Upper lobe of left lung (tissue), 6 donors: ENCODE results near the gene TMEM154. TPM values are rescaled to one million over a fixed set of nuclear protein-coding genes. Genes with fewer than 3 reads are reported as not detected.

Experiments used
- ATAC-seq, 2 donors: fragments of 200-7000 bp; cut with Tn5 transposase; one replicate each; pipeline ENCODE4 v1.9.1; 2022; ENCODE audit warnings: mild to moderate bottlenecking in 2 of 2, moderate library complexity in 2 of 2; ENCODE audit not compliant: low FRiP score in 2 of 2
- DNase-seq, 2 donors: peaks; one replicate each; pipeline ENCODE4 v3.0.0-alpha.2; 2019 to 2020
- H3K27ac ChIP-seq, 4 donors: fragments of 200-600 bp; sonication (generic); one replicate each; pipeline ENCODE4 v1.5.1; 2016 to 2019
- H3K27me3 ChIP-seq, 4 donors: fragments of 200-600 bp; sonication (generic); one replicate each; pipeline ENCODE4 v1.5.1; 2017 to 2019
- H3K36me3 ChIP-seq, 4 donors: fragments of 200-600 bp; sonication (generic); one replicate each; pipeline ENCODE4 v1.5.1; 2016 to 2019
- H3K4me1 ChIP-seq, 4 donors: fragments of 200-600 bp; sonication (generic); one replicate each; pipeline ENCODE4 v1.5.1; 2018 to 2019
- H3K4me3 ChIP-seq, 4 donors: fragments of 200-600 bp; sonication (generic); one replicate each; pipeline ENCODE4 v1.5.1; 2017 to 2019; ENCODE audit warnings: mild to moderate bottlenecking in 2 of 4, moderate library complexity in 1 of 4
- H3K9me3 ChIP-seq, 4 donors: fragments of 200-600 bp; sonication (generic); one replicate each; pipeline ENCODE4 v1.5.1; 2018 to 2019
- EP300 ChIP-seq, 4 donors: sonication (generic); formaldehyde crosslinking; IDR thresholded peaks; one replicate each; pipeline ENCODE4 v1.5.1; 2017; ENCODE audit warnings: antibody characterized with exemption in 4 of 4, control low read depth in 2 of 4
- POLR2A ChIP-seq, 4 donors: fragments of 450-650 bp; IDR thresholded peaks; one replicate each; pipeline ENCODE4 v1.5.1; 2016 to 2017; ENCODE audit warnings: antibody characterized with exemption in 4 of 4, mild to moderate bottlenecking in 2 of 4
- POLR2AphosphoS5 ChIP-seq, 2 donors: sonication (generic); formaldehyde crosslinking; IDR thresholded peaks; one replicate each; pipeline ENCODE4 v1.5.1; 2017; ENCODE audit warnings: antibody characterized with exemption in 2 of 2
- WGBS, 2 donors: methylation state at CpG; one replicate each; pipeline ENCODE4 v1.1.5; 2017 to 2018; 5-methylcytosine and 5-hydroxymethylcytosine counted together
- total RNA-seq, 6 donors: library from RNA; depleted of rRNA in 4 of 6; stranded (reverse); fragments of >200 nt in 4 of 6; gene quantifications; one replicate each; pipeline versions ENCODE4 v1.1.0 to v1.2.1, GENCODE V29; 2016 to 2021
- TF ChIP-seq, protein P1 (sequence below), 6 experiments: fragments of 450-650 bp in 4 of 6; fragments of 200-600 bp in 2 of 6; sonication (generic) in 2 of 6; IDR thresholded peaks; one replicate each; pipeline ENCODE4 v1.5.1; 2016 to 2019; ENCODE audit warnings: antibody characterized with exemption in 6 of 6
- donor health status: DM: no; HTN: no; CAD: no; lungs with moderate emphysema.
- donor health status: DM: no; HTN: yes; CAD: no; lungs with severe emphysema.

TMEM154 gene
- total RNA-seq, 6 donors from 2014 or later, result 2.4 to 18.7 (median 6.0) TPM

DNA sequence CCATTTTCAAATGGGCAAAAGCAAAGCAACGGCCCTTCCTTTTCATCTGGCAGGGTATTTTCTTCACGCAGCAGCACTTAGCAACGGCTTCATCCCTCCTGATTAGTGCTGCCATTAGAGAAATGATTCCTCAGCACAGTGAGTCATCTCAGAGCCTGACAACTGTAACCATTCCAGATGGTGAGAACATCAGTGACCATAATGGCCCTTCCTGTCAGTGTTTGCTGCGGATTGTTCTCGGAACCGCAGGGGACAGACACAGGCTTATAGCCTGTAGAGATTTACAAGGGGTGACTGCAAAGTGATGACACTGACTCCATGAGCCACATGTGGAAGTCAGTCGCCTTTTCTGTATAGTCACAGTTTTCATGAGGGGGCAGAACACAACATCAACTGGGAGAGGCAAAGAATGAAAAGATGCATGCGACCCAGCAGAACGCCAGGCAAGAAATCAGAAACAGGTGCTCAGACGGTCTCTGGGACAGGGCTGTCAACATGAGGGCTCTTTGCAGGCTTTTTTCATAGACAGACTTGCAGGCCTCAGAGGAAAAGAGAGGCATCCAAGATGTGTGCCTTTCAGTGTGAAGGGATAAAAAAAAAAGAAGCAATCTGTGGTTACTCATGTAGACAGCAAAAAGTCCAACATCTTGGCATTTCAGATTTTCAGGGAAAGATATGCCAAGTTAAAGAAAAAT is 74.0 kb downstream of the TMEM154 start:
- peak; percentile 26 to 83 for ATAC-seq
- no peaks in the 10 kb centered on the region for H3K9me3 ChIP-seq
- no peaks in the 10 kb centered on the region for H3K36me3 ChIP-seq
- TF ChIP-seq POLR2A (IDR thresholded peaks at IDR 0.05) (no peak), EP300 (IDR thresholded peaks at IDR 0.05) (no peak), POLR2AphosphoS5 (IDR thresholded peaks at IDR 0.05) (no peak)
- TF ChIP-seq, protein P1, sequence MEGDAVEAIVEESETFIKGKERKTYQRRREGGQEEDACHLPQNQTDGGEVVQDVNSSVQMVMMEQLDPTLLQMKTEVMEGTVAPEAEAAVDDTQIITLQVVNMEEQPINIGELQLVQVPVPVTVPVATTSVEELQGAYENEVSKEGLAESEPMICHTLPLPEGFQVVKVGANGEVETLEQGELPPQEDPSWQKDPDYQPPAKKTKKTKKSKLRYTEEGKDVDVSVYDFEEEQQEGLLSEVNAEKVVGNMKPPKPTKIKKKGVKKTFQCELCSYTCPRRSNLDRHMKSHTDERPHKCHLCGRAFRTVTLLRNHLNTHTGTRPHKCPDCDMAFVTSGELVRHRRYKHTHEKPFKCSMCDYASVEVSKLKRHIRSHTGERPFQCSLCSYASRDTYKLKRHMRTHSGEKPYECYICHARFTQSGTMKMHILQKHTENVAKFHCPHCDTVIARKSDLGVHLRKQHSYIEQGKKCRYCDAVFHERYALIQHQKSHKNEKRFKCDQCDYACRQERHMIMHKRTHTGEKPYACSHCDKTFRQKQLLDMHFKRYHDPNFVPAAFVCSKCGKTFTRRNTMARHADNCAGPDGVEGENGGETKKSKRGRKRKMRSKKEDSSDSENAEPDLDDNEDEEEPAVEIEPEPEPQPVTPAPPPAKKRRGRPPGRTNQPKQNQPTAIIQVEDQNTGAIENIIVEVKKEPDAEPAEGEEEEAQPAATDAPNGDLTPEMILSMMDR (IDR thresholded peaks at IDR 0.05), result no peak
- H3K27ac ChIP-seq, result no peak overlapping the region
- no peak overlapping the region for H3K4me3 ChIP-seq
- no peaks in the 10 kb centered on the region for H3K27me3 ChIP-seq
- WGBS, 2 donors, result 77 to 87% methylated on average over 9 to 10 of the region's 10 CpGs
- no peaks in the 10 kb centered on the region for H3K4me1 ChIP-seq
- no peak for DNase-seq

DNA sequence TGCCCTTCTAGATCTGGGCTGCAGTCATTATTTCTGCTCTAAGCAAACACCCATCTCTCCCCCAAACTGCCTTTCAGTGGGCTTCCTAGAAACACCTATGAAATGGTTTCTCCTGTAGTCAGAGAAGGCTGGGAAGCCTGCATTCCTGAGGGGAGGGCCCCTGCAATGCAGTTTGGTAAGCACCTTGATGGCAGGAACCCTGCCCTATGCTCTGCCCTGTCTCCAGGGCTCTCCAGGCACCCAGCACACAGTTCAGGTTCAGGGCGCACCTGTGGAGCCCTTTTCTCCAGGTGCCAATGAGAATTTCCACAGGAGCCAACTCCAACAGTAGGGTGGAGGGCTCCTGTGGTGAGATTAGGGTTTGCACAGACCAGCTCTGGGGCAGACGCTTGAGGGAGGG is 74.8 kb downstream of the TMEM154 start:
- no peak overlapping the region for H3K27ac ChIP-seq
- 74 to 92% methylated on average over 2 of the region's 2 CpGs for WGBS, 2 donors
- no peaks in the 10 kb centered on the region for H3K36me3 ChIP-seq
- no peak overlapping the region for H3K4me3 ChIP-seq
- no peaks in the 10 kb centered on the region for H3K27me3 ChIP-seq
- TF ChIP-seq EP300 (IDR thresholded peaks at IDR 0.05), result no peak
- no peak for TF ChIP-seq POLR2A (IDR thresholded peaks at IDR 0.05)
- DNase-seq, result no peak
- no peaks in the 10 kb centered on the region for H3K9me3 ChIP-seq
- no peaks in the 10 kb centered on the region for H3K4me1 ChIP-seq
- ATAC-seq, result peak; percentile 6 to 52

DNA sequence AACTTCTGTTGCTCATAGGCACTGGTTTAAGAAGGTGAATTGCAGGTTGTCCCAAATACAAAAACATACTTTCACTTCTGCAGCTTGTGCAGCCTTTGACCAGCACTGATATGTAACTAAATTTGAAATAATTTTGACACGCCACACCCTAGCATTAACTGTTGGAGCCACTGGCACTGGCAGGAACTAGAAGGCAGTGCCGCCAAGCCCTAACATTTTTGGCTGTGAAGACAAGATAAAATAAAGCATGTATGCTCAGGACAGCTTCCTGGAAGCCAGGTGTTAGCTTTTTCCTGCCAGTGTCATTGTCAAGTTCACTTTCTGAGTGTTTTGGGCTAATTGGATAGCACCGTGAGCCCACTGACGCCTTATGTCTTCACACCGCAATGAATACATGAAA is 78.6 kb downstream of the TMEM154 start:
- DNase-seq, result no peak
- Histone ChIP-seq H3K27me3 (no peaks in the 10 kb centered on the region), H3K27ac (no peak overlapping the region), H3K36me3 (no peaks in the 10 kb centered on the region), H3K9me3 (no peaks in the 10 kb centered on the region), H3K4me3 (no peak overlapping the region), H3K4me1 (no peaks in the 10 kb centered on the region)
- WGBS, 2 donors, result 78 to 83% methylated on average over 5 of the region's 5 CpGs
- ATAC-seq, result no peak
- TF ChIP-seq, protein P1 (IDR thresholded peaks at IDR 0.05), result no peak
- no peak for TF ChIP-seq POLR2A (IDR thresholded peaks at IDR 0.05)
- TF ChIP-seq POLR2AphosphoS5 (IDR thresholded peaks at IDR 0.05), result no peak
- TF ChIP-seq EP300 (IDR thresholded peaks at IDR 0.05), result no peak

DNA sequence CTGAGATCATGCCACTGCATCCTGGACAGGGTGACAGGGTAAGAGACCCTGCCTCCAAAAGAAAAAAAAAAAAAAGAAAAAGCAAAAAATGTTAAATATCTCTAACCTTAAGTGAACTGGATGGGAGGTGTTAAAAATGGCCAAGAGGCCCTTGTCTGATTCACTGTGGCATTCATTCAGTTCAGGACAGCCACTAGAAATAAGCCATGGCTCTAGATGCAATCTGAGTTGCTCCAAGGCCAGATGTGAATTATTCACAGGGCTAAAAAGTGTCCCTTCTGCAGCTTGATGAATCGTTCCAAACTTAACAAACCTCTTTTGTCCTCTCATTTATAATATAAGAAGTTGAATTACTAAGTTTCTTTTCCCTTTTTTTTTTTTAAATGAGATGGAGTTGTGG is 80.2 kb downstream of the TMEM154 start:
- no peak for DNase-seq
- Histone ChIP-seq H3K27me3 (no peaks in the 10 kb centered on the region), H3K9me3 (no peaks in the 10 kb centered on the region), H3K4me1 (no peaks in the 10 kb centered on the region), H3K27ac (no peak overlapping the region), H3K4me3 (no peak overlapping the region), H3K36me3 (no peaks in the 10 kb centered on the region)
- 67 to 75% methylated on average over 1 of the region's 1 CpG for WGBS, 2 donors
- TF ChIP-seq, protein P1 (IDR thresholded peaks at IDR 0.05), result no peak
- TF ChIP-seq POLR2AphosphoS5 (IDR thresholded peaks at IDR 0.05) (no peak), EP300 (IDR thresholded peaks at IDR 0.05) (no peak)
- no peak for ATAC-seq

DNA sequence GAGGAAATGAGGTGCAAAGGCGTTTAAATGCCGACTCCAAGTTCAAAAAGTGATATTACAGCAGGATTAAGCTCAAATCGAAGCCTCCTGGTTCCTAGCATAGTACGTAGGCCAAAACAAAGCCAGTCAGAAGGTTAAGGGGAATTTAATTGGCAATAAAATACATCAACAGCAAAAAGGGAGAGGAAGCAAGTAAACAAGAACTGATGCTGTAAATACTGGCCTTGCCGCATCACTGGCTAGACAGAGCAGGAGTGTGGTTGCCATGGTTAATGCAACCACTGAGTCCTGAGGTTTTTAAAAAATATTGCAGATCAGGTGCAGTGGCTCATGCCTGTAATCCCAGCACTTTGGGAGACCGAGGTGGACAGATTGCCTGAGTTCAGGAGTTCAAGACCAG is 80.7 kb downstream of the TMEM154 start:
- Histone ChIP-seq H3K4me1 (no peaks in the 10 kb centered on the region), H3K4me3 (no peak overlapping the region), H3K27ac (no peak overlapping the region), H3K27me3 (no peaks in the 10 kb centered on the region), H3K9me3 (no peaks in the 10 kb centered on the region), H3K36me3 (no peaks in the 10 kb centered on the region)
- 83 to 85% methylated on average over 6 of the region's 6 CpGs for WGBS, 2 donors
- no peak for ATAC-seq
- DNase-seq, result no peak
- TF ChIP-seq POLR2A (IDR thresholded peaks at IDR 0.05) (no peak), EP300 (IDR thresholded peaks at IDR 0.05) (no peak), POLR2AphosphoS5 (IDR thresholded peaks at IDR 0.05) (no peak)
- TF ChIP-seq, protein P1 (IDR thresholded peaks at IDR 0.05), result no peak
